ENCODE results near the gene POPDC3. TPM values are rescaled to one million over a fixed set of nuclear protein-coding genes. Genes with fewer than 3 reads are reported as not detected.

Gene POPDC3
- total and polyA plus RNA-seq, 2 donors (not counting 1 experiment from before 2014, with no cell fraction given), result not detected

Other genes with a start within 250 kb of the POPDC3 start
- not detected in 2 replicates for gene LIN28B, start 222.9 kb downstream of the POPDC3 start, total RNA-seq
- not detected in 2 replicates for gene LIN28B, start 222.9 kb downstream of the POPDC3 start, polyA plus RNA-seq
- 25.8 and 27.0 TPM in 2 replicates for gene PREP, start 223.1 kb upstream of the POPDC3 start, total RNA-seq
- 12.2 and 12.7 TPM in 2 replicates for gene PREP, start 223.1 kb upstream of the POPDC3 start, polyA plus RNA-seq